Endothelial cell of umbilical vein (primary cell): ENCODE results near the gene CARMIL1. TPM values are rescaled to one million over a fixed set of nuclear protein-coding genes. Genes with fewer than 3 reads are reported as not detected.
A peak's percentile ranks its signal among the peaks of the same experiment; 100 is the strongest.

ENCODE experiments used
- BruUV-seq: library from RNA; stranded (reverse); fragments of 400-500 nt; replicated peaks from 2 replicates; lab custom pipeline; 2021; lab: Mats Ljungman, UMichigan
- CTCF ChIA-PET: fragments of 300-600, 350-600 bp; sonication (Branson Sonifier 250); formaldehyde crosslinking; loops from one replicate; lab custom pipeline; 2021; ENCODE audit warnings: antibody characterized with exemption, inconsistent platforms; lab: Charles Lee
- POLR2A ChIA-PET: fragments of 300-600, 350-600 bp; sonication (Branson Sonifier 250); formaldehyde crosslinking; loops from one replicate; lab custom pipeline; 2021; ENCODE audit warnings: antibody characterized with exemption, inconsistent platforms; lab: Charles Lee
- DNase-seq: peaks from one replicate; pipeline ENCODE4 v3.0.0-alpha.2; 2011; ENCODE audit warnings: low read depth, low spot score
- FAIRE-seq: peaks from 2 replicates; lab custom pipeline; 2011; peaks lifted over from hg19 to GRCh38; lab: Jason Lieb, UNC
- H2AFZ ChIP-seq: 2 replicates; pipeline ENCODE4 v1.6.0; 2012; ENCODE audit warnings: low read depth, low read length, control low read depth, inconsistent platforms
- H3K27ac ChIP-seq: 2 replicates; pipeline ENCODE4 v1.5.1; 2011; ENCODE audit warnings: low read depth, mild to moderate bottlenecking, control low read depth, low read length, moderate library complexity; ENCODE audit not compliant: insufficient read depth
- H3K27me3 ChIP-seq, 2 experiments: 2 replicates each; pipeline versions ENCODE4 v1.6.0 to v1.6.1; 2011; ENCODE audit warnings: low read length in 2 of 2, mixed read lengths in 1 of 2; ENCODE audit not compliant: control insufficient read depth in 2 of 2, insufficient read depth in 2 of 2
- H3K36me3 ChIP-seq, 2 experiments: 2 replicates in 1 of 2; 3 replicates in 1 of 2; pipeline ENCODE4 v1.5.1; 2011; ENCODE audit warnings: low read length in 2 of 2, mild to moderate bottlenecking in 1 of 2, moderate library complexity in 1 of 2; ENCODE audit not compliant: control insufficient read depth in 2 of 2, insufficient read depth in 2 of 2; ENCODE audit errors: extremely low read depth in 1 of 2
- H3K4me1 ChIP-seq: 3 replicates; pipeline ENCODE4 v1.5.1; 2011; ENCODE audit warnings: mild to moderate bottlenecking, low read length; ENCODE audit not compliant: control insufficient read depth, insufficient read depth; ENCODE audit errors: extremely low read depth
- H3K4me2 ChIP-seq: 2 replicates; pipeline ENCODE4 v1.6.1; 2011; ENCODE audit warnings: low read length, control low read depth, mixed read lengths; ENCODE audit not compliant: insufficient read depth
- H3K4me3 ChIP-seq, 3 experiments: fragments of 200-600 bp in 1 of 3; sonication (generic), shearing (Covaris generic) in 1 of 3; replicated peaks in 1 of 3; 2 replicates each; pipeline ENCODE4 v1.5.1; 2011 to 2016; ENCODE audit warnings: control low read depth in 3 of 3, low read length in 3 of 3, mild to moderate bottlenecking in 2 of 3, inconsistent platforms in 1 of 3, low read depth in 1 of 3, moderate library complexity in 1 of 3; ENCODE audit not compliant: insufficient read depth in 1 of 3
- H3K79me2 ChIP-seq: 2 replicates; pipeline ENCODE4 v1.6.0; 2012; ENCODE audit warnings: low read length, inconsistent platforms; ENCODE audit not compliant: control insufficient read depth, insufficient read depth
- H3K9ac ChIP-seq: replicated peaks from 2 replicates; pipeline ENCODE3; 2011; ENCODE audit warnings: low read length, control low read depth; ENCODE audit not compliant: insufficient read depth; ENCODE audit errors: extremely low read depth
- H3K9me1 ChIP-seq: replicated peaks from 3 replicates; pipeline ENCODE4 v1.6.0; 2011; ENCODE audit warnings: mild to moderate bottlenecking, low read length; ENCODE audit not compliant: control insufficient read depth, insufficient read depth; ENCODE audit errors: extremely low read depth
- H3K9me3 ChIP-seq: replicated peaks from 2 replicates; pipeline ENCODE4 v1.5.1; 2012; ENCODE audit warnings: low read length, inconsistent platforms; ENCODE audit not compliant: control insufficient read depth, insufficient read depth
- H4K20me1 ChIP-seq: replicated peaks from 2 replicates; pipeline ENCODE3; 2011; ENCODE audit warnings: mild to moderate bottlenecking, low read length; ENCODE audit not compliant: control insufficient read depth, insufficient read depth; ENCODE audit errors: extremely low read depth
- CTCF ChIP-seq, 2 donors: IDR thresholded peaks; 1 replicate in 1 of 2; 2 replicates in 1 of 2; pipeline ENCODE4 v1.5.1; 2011; ENCODE audit warnings: low read length in 2 of 2, mild to moderate bottlenecking in 2 of 2, moderate library complexity in 2 of 2, control low read depth in 1 of 2, inconsistent platforms in 1 of 2, low read depth in 1 of 2; ENCODE audit not compliant: insufficient read depth in 1 of 2; ENCODE audit errors: extremely low read depth in 1 of 2
- EZH2 ChIP-seq: IDR thresholded peaks from 2 replicates; pipeline ENCODE4 v1.6.1; 2012; ENCODE audit warnings: borderline replicate concordance, low read depth, mild to moderate bottlenecking, moderate library complexity, low read length, inconsistent platforms; ENCODE audit not compliant: severe bottlenecking
- FOS ChIP-seq: IDR thresholded peaks from 2 replicates; pipeline ENCODE4 v1.6.1; 2011; ENCODE audit warnings: mild to moderate bottlenecking, low read length, moderate library complexity, borderline replicate concordance; ENCODE audit not compliant: insufficient read depth
- GATA2 ChIP-seq: IDR thresholded peaks from 2 replicates; pipeline ENCODE4 v1.7.0; 2011; ENCODE audit warnings: low read depth, mild to moderate bottlenecking, moderate library complexity, mixed read lengths, low read length; ENCODE audit not compliant: insufficient read length, insufficient read depth
- JUN ChIP-seq: IDR thresholded peaks from 2 replicates; pipeline ENCODE4 v1.6.1; 2011; ENCODE audit warnings: borderline replicate concordance, low read depth; ENCODE audit not compliant: insufficient read length, insufficient read depth
- MAX ChIP-seq: IDR thresholded peaks from 2 replicates; pipeline ENCODE4 v1.6.1; 2011; ENCODE audit not compliant: insufficient read depth, insufficient read length
- MYC ChIP-seq: IDR thresholded peaks from one replicate; pipeline ENCODE4 v1.6.1; 2011; ENCODE audit warnings: mild to moderate bottlenecking, low read depth, low read length
- POLR2A ChIP-seq: IDR thresholded peaks from 2 replicates; pipeline ENCODE4 v1.6.1; 2012; ENCODE audit warnings: low read depth, mild to moderate bottlenecking, control low read depth, low read length
- POLR2AphosphoS5 ChIP-seq: IDR thresholded peaks from 2 replicates; pipeline ENCODE4 v1.6.1; 2012; ENCODE audit warnings: low read depth, mild to moderate bottlenecking, control low read depth, low read length, moderate library complexity; ENCODE audit not compliant: insufficient read depth
- dilution Hi-C: fragments of 300-500 bp; cut with MboI; formaldehyde crosslinking; loops from one replicate; pipeline ENCODE4 v1.15.0; 2019; ENCODE audit warnings: low sequenced_read_pairs; ENCODE audit not compliant: extremely low pct_ligation_motif_present
- intact Hi-C: fragments of 100-400 bp; cut with micrococcal nuclease; formaldehyde crosslinking; loops from one replicate; pipeline ENCODE4 v1.10.0; 2022
- polyA plus RNA-seq, 4 experiments: library from polyadenylated mRNA; depleted of rRNA in 3 of 4; stranded (reverse) in 3 of 4; unstranded in 1 of 4; fragments of >200 nt; gene quantifications; 2 replicates each; pipeline versions ENCODE4 v1.2.1 to v1.2.3, GENCODE V29; 2011 to 2012; ENCODE audit warnings: missing spikeins in 1 of 4
- total RNA-seq: library from RNA; stranded (reverse); gene quantifications from 2 replicates; pipeline ENCODE4 v1.2.3, GENCODE V29; 2021

Gene CARMIL1
- total and polyA plus RNA-seq, 2 donors (not counting 3 experiments of a cell fraction or from before 2014, with no cell fraction given): 1.3 to 8.7 TPM

GRCh38 chr6:25441663-25442270, 162.6 kb downstream of the CARMIL1 start:
- TF ChIP-seq MYC: no peak
- TF ChIP-seq GATA2: no peak
- TF ChIP-seq FOS: no peak
- no peak for TF ChIP-seq CTCF (IDR thresholded peaks at IDR 0.05; ENCODE audit: extremely low read depth in 1 of 2, insufficient read depth in 1 of 2, low read depth in 1 of 2, low read length in 2 of 2)
- no peak for TF ChIP-seq POLR2AphosphoS5
- no peak for TF ChIP-seq JUN
- TF ChIP-seq MAX: no peak
- no peak for TF ChIP-seq EZH2
- no peak for TF ChIP-seq POLR2A
- Histone ChIP-seq H3K4me2 (no peak overlapping the region), H3K36me3 (no peaks in the 10 kb centered on the region), H3K27me3 (no peaks in the 10 kb centered on the region), H3K9me1 (no peaks in the 10 kb centered on the region), H4K20me1 (no peaks in the 10 kb centered on the region), H2AFZ (no peak overlapping the region), H3K4me3 (no peak overlapping the region), H3K9ac (no peak overlapping the region), H3K27ac (no peak overlapping the region), H3K79me2 (no peaks in the 10 kb centered on the region), H3K9me3 (no peaks in the 10 kb centered on the region), H3K4me1 (peaks cover 17% of the 10 kb centered on the region)
- DNase-seq (peak; percentile 12), FAIRE-seq (no peak)
- CTCF ChIA-PET: interaction anchor here (1.0 to 1.1 kb wide), 2 partner anchors 18 to 70 kb away, joined by 3 read pairs; no protein-coding TSS in a partner anchor
- intact Hi-C loops (no loop called here), dilution Hi-C loops (no loop called here)
- POLR2A ChIA-PET: no interaction called here
- BruUV-seq: no TSS peak
